COLO829 (cell line): ENCODE measurements around the gene CYB561A3.

Experiments
- DNase-seq: peaks from one replicate; pipeline ENCODE4 v3.0.0; 2012; ENCODE audit warnings: low spot score

CYB561A3 gene

GRCh38 chr11:61325649-61326414, 35.9 kb downstream of the CYB561A3 start:
- DNase-seq = no peak

DNA sequence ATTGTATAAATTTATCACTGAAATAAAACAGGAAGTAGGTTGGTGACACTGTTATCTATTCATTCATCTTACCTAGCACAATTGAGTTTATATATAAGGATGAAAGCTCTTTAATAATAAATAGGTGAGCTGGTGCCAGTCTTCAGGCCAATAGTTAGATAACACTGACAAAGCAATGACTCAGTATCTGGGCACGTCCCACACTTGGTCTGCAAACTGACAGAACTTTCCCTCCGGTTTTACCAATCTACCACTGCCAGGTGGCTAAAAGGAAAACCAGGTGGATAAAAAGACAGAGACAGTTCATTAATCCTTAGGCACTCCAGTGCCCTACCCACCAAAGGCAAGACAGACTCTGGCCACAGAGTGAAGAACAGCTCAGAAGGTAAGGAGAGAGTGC, 46.4 kb downstream of the CYB561A3 start:
- DNase-seq = no peak

DNA sequence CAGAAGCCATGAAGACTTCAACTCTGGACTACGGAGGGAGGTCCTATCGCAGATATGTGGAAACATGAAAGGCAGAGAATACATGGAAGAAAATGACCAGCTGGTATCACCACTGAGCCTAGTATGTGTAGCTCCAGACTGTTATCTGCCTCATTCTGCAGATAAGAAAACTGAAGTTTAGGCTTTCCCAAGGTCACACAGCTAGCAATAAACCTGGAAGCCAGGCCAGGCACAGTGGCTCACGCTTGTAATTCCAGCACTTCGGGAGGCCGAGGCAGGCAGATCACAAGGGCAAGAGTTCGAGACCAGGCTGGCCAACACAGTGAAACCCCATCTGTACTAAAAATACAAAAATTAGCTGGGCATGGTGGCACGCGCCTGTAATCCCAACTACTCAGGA, 50.9 kb downstream of the CYB561A3 start:
- no peak for DNase-seq

DNA sequence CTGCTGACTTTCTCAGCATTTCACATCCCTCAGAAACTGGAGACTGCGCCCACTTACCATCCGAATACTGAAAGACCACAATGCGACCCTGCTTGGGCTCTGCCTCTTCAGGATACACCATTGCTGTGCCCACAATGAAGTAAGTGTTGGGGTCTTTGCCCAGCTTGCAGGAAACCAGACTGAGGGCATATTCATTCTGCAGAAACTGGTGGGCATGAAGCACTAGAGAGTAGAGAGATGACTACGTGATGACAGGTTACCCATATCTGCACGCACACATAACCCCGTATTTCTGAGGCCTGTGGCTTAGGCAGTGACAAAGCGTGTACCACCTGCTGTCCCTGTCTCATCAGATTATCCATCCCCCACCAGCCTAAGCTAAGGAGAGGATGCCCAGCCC, 51.9 kb downstream of the CYB561A3 start:
- DNase-seq = no peak

DNA sequence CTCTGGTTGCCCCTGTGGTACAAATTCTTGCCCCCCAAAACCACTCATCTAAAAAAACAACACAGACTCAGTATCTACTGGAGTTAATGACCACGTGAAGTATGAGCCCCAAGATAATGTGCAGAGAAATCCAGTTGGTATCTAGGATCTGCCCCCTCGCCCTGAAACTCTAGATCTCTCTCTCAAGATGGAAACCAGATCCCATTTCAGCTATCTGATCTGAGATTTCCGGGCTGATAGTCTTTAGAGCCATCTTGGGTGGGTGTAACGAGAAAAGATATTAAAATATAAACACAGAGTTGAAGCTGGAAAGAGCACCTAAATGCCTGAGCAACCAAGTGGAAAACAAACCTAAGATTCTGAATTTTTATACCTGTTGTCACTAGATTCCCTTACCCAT, 52.5 kb downstream of the CYB561A3 start:
- DNase-seq = no peak

DNA sequence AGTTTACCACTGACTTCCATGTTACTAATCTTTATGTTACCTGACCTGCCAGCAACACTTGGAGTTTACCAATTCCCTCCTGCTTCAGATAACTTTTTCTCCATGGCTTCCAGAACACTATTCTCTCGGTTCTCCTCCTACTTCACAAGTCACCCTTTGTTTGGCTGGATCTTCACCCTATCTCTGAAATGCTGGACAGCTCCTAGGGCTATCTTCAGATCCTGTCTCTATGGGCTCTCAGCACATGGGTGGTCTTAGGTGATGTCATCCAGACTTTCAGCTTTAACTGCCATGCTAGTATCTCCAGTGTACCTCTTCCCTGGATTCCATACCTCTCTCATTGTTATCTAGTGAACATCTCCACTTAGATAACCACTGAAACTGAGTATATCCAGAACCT, 54.3 kb downstream of the CYB561A3 start:
- no peak for DNase-seq

GRCh38 chr11:61306221-61306620, 55.5 kb downstream of the CYB561A3 start:
- DNase-seq = no peak

DNA sequence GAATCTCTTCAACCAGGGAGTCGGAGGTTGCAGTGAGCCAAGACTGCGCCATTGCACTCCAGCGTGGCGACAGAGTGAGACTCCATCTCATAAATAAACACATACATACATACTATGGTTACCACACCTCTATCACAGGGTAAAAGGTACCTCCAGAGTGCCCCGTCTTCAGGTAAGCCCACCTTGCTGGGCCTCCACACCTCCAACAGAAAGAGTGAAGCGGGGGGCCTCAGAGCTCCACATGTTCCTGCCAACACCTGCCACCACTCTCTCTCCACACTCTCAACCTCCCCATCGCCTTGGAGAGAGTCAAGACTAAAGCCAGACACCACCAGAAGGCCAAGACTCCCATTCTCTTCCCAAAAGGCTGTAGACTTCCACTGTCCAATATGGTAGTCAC, 56.3 kb downstream of the CYB561A3 start:
- no peak for DNase-seq

DNA sequence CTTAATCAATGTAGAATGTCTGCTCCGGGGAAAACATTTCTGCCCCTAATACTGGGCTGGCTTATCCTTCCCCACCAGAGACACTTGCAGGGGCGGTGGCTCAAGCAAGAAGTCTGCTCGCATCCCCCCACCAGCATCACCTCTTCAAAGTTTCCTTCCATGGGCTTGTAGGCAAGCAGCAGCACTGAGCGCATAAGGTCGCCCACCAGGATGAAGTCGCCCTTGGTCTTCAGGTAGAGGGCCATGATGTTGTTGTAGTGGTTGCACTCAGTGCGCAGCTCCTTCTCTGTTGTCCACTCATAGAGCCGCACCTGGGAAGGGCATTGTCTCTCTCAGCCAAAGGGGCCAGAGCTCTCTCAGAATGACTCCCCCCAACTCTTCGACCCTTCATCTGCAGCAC, 58.0 kb downstream of the CYB561A3 start:
- DNase-seq = no peak

DNA sequence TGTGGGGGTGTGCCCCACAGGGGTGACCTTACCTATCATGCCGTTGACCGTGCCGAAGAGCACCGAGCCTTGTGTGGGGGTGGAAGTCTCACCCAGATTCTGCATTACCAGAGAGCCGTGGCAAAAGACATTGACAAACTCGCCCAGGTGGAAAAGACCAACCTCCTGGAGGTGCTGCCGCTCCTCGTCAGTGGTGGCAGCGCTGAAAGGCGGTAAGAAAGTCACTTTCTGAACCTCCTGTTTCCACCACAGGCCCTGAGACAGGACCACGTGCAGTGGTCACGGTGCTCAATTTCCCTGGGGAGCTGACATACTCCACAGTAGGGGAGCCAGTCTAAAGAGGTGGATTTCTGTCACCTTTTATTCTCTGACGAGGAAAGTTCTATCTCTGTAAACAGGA, 59.1 kb downstream of the CYB561A3 start:
- no peak for DNase-seq
